HCT116 (cell line): ENCODE results near the gene ZHX3.

Experiments
- CEBPB ChIP-seq: IDR thresholded peaks from 2 replicates; pipeline ENCODE4 v1.6.1; 2012; ENCODE audit warnings: low read depth
- ELF1 ChIP-seq: IDR thresholded peaks from 2 replicates; pipeline ENCODE4 v1.6.1; 2012; ENCODE audit warnings: low read depth, borderline replicate concordance
- EZH2 ChIP-seq: fragments of 200-600 bp; sonication (generic); IDR thresholded peaks from 2 replicates; pipeline ENCODE4 v1.6.1; 2017; ENCODE audit warnings: antibody characterized with exemption, mixed run types
- EZH2phosphoT487 ChIP-seq: fragments of 200-600 bp; IDR thresholded peaks from 2 replicates; pipeline ENCODE4 v1.6.1; 2018; ENCODE audit warnings: antibody characterized with exemption, borderline replicate concordance
- JUND ChIP-seq: IDR thresholded peaks from 2 replicates; pipeline ENCODE4 v1.6.1; 2012
- POLR2A ChIP-seq: IDR thresholded peaks from 2 replicates; pipeline ENCODE4 v1.7.0; 2011; ENCODE audit warnings: borderline replicate concordance; ENCODE audit not compliant: insufficient read depth, insufficient read length; ENCODE audit errors: extremely low read depth
- POLR2AphosphoS5 ChIP-seq: IDR thresholded peaks from 2 replicates; pipeline ENCODE4 v1.6.1; 2011; ENCODE audit warnings: mild to moderate bottlenecking, low read depth, low read length, moderate library complexity
- TCF7L2 ChIP-seq: IDR thresholded peaks from 2 replicates; pipeline ENCODE4 v1.7.0; 2011; ENCODE audit warnings: borderline replicate concordance, inconsistent platforms; ENCODE audit not compliant: insufficient read depth, insufficient read length; ENCODE audit errors: extremely low read depth
- ZNF274 ChIP-seq: fragments of 200-500 bp; sonication (Bioruptor generic); IDR thresholded peaks from 2 replicates; pipeline ENCODE4 v1.6.1; 2014; ENCODE audit warnings: mild to moderate bottlenecking, low read depth, low read length, inconsistent platforms
- TF ChIP-seq, protein P1 (sequence below), 3 experiments: fragments of 200-600 bp in 1 of 3; sonication (generic) in 1 of 3; IDR thresholded peaks in 2 of 3; conservative IDR thresholded peaks in 1 of 3; 2 replicates each; pipeline ENCODE4 v1.5.1; 2012 to 2017; ENCODE audit warnings: low read depth in 2 of 3, low read length in 2 of 3, antibody characterized with exemption in 1 of 3, borderline replicate concordance in 1 of 3, control low read depth in 1 of 3, mild to moderate bottlenecking in 1 of 3, mixed read lengths in 1 of 3, mixed run types in 1 of 3, moderate library complexity in 1 of 3; ENCODE audit not compliant: insufficient read depth in 1 of 3
- TF ChIP-seq, protein P2 (sequence below): IDR thresholded peaks from 2 replicates; pipeline ENCODE4 v1.6.1; 2011; ENCODE audit warnings: mild to moderate bottlenecking, low read length, moderate library complexity; ENCODE audit not compliant: insufficient replicate concordance; ENCODE audit errors: extremely low read depth
- TF ChIP-seq, protein P3 (sequence below): IDR thresholded peaks from 2 replicates; pipeline ENCODE4 v1.6.1; 2012
- TF ChIP-seq, protein P4 (sequence below): IDR thresholded peaks from 2 replicates; pipeline ENCODE4 v1.6.1; 2012; ENCODE audit warnings: low read depth

DNA sequence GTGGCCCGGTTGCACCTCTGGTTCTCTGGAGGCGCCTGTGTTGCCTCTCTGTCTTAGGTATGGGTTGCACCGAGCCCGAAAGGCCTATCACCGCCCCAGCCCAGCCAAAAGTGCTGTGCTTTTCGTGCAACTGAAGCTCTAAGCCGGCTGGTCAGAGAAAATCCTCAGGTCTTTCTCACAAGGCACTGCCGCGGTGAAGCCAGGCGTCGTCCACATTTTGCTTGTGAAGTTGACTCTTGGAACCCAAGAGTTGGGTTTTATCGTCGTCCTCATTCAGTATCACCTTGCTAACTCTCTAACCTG, 49.8 kb upstream of the ZHX3 start:
- no peak for TF ChIP-seq POLR2AphosphoS5
- TF ChIP-seq, protein P1, sequence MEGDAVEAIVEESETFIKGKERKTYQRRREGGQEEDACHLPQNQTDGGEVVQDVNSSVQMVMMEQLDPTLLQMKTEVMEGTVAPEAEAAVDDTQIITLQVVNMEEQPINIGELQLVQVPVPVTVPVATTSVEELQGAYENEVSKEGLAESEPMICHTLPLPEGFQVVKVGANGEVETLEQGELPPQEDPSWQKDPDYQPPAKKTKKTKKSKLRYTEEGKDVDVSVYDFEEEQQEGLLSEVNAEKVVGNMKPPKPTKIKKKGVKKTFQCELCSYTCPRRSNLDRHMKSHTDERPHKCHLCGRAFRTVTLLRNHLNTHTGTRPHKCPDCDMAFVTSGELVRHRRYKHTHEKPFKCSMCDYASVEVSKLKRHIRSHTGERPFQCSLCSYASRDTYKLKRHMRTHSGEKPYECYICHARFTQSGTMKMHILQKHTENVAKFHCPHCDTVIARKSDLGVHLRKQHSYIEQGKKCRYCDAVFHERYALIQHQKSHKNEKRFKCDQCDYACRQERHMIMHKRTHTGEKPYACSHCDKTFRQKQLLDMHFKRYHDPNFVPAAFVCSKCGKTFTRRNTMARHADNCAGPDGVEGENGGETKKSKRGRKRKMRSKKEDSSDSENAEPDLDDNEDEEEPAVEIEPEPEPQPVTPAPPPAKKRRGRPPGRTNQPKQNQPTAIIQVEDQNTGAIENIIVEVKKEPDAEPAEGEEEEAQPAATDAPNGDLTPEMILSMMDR (IDR thresholded peaks at IDR 0.05 in 2 of 3, conservative IDR thresholded peaks at IDR 0.05 in 1 of 3; ENCODE audit: borderline replicate concordance in 1 of 3, insufficient read depth in 1 of 3, low read depth in 2 of 3, low read length in 2 of 3): no peak
- TF ChIP-seq ZNF274: no peak
- no peak for TF ChIP-seq POLR2A
- TF ChIP-seq JUND: no peak
- TF ChIP-seq, protein P2, sequence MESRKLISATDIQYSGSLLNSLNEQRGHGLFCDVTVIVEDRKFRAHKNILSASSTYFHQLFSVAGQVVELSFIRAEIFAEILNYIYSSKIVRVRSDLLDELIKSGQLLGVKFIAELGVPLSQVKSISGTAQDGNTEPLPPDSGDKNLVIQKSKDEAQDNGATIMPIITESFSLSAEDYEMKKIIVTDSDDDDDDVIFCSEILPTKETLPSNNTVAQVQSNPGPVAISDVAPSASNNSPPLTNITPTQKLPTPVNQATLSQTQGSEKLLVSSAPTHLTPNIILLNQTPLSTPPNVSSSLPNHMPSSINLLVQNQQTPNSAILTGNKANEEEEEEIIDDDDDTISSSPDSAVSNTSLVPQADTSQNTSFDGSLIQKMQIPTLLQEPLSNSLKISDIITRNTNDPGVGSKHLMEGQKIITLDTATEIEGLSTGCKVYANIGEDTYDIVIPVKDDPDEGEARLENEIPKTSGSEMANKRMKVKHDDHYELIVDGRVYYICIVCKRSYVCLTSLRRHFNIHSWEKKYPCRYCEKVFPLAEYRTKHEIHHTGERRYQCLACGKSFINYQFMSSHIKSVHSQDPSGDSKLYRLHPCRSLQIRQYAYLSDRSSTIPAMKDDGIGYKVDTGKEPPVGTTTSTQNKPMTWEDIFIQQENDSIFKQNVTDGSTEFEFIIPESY: no peak
- no peak for TF ChIP-seq EZH2
- TF ChIP-seq, protein P3, sequence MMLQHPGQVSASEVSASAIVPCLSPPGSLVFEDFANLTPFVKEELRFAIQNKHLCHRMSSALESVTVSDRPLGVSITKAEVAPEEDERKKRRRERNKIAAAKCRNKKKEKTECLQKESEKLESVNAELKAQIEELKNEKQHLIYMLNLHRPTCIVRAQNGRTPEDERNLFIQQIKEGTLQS: no peak
- no peak for TF ChIP-seq TCF7L2
- TF ChIP-seq EZH2phosphoT487: no peak
- TF ChIP-seq, protein P4, sequence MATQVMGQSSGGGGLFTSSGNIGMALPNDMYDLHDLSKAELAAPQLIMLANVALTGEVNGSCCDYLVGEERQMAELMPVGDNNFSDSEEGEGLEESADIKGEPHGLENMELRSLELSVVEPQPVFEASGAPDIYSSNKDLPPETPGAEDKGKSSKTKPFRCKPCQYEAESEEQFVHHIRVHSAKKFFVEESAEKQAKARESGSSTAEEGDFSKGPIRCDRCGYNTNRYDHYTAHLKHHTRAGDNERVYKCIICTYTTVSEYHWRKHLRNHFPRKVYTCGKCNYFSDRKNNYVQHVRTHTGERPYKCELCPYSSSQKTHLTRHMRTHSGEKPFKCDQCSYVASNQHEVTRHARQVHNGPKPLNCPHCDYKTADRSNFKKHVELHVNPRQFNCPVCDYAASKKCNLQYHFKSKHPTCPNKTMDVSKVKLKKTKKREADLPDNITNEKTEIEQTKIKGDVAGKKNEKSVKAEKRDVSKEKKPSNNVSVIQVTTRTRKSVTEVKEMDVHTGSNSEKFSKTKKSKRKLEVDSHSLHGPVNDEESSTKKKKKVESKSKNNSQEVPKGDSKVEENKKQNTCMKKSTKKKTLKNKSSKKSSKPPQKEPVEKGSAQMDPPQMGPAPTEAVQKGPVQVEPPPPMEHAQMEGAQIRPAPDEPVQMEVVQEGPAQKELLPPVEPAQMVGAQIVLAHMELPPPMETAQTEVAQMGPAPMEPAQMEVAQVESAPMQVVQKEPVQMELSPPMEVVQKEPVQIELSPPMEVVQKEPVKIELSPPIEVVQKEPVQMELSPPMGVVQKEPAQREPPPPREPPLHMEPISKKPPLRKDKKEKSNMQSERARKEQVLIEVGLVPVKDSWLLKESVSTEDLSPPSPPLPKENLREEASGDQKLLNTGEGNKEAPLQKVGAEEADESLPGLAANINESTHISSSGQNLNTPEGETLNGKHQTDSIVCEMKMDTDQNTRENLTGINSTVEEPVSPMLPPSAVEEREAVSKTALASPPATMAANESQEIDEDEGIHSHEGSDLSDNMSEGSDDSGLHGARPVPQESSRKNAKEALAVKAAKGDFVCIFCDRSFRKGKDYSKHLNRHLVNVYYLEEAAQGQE: no peak
- TF ChIP-seq ELF1: no peak
- TF ChIP-seq CEBPB: no peak
